Activated T-cell treated with anti-CD3 and anti-CD28 coated beads for 48 hours (primary cell): ENCODE data around the gene RABAC1.
"Not testable (repeated sequence)": the region's sequence is repeated elsewhere in the genome, so short reads cannot be mapped to it uniquely, and the experiment has no call there.

Experiments
- DNase-seq: peaks from one replicate; pipeline ENCODE4 v3.0.0-alpha.2; 2020; ENCODE audit warnings: low read depth

Gene RABAC1

GRCh38 chr19:41959056-41960053, at the start of gene RABAC1:
TSS of gene RABAC1 (minus strand) at chr19:41959321. CDS start at chr19:41959292, 29 bp downstream.
- DNase-seq, result peak; percentile 85

GRCh38 chr19:42006569-42006968, 47.4 kb upstream of the RABAC1 start:
- DNase-seq, result no peak

GRCh38 chr19:42005504-42005903, 46.4 kb upstream of the RABAC1 start:
- no peak for DNase-seq

- no peak for DNase-seq
These were observed 44.6 kb upstream of the RABAC1 start for GRCh38 chr19:42003506-42004294.

- no peak for DNase-seq
These were observed 40.7 kb upstream of the RABAC1 start for GRCh38 chr19:41999878-42000208.

- peak; percentile 26 for DNase-seq
These were observed 40.2 kb upstream of the RABAC1 start for GRCh38 chr19:41999071-41999877.

- DNase-seq, result peak; percentile 55
These were observed 39.3 kb upstream of the RABAC1 start for GRCh38 chr19:41998246-41999020.

GRCh38 chr19:41997851-41998229, 38.7 kb upstream of the RABAC1 start:
- no peak for DNase-seq

GRCh38 chr19:41997121-41997850, 38.2 kb upstream of the RABAC1 start:
- peak; percentile 46 for DNase-seq

- no peak for DNase-seq
These were observed 37.1 kb upstream of the RABAC1 start for GRCh38 chr19:41995959-41996797.

GRCh38 chr19:41994994-41995958, 36.2 kb upstream of the RABAC1 start:
- DNase-seq, result no peak

GRCh38 chr19:41994521-41994971, 35.4 kb upstream of the RABAC1 start:
- no peak for DNase-seq

GRCh38 chr19:41993612-41994483, 34.7 kb upstream of the RABAC1 start, which contains the start of gene ATP1A3:
TSS of gene ATP1A3 (minus strand) at chr19:41994230. CDS start at chr19:41994076, 154 bp downstream.
- DNase-seq, result peak; percentile 62

GRCh38 chr19:41991925-41992569, 32.9 kb upstream of the RABAC1 start:
- DNase-seq, result not testable (repeated sequence)

GRCh38 chr19:41991025-41991424, 31.9 kb upstream of the RABAC1 start:
- DNase-seq, result no peak

GRCh38 chr19:41990615-41991014, 31.5 kb upstream of the RABAC1 start:
- DNase-seq, result no peak

- no peak for DNase-seq
These were observed 30.9 kb upstream of the RABAC1 start for GRCh38 chr19:41990028-41990427.
